ENCODE data around the gene OPTN.

The OPTN gene

DNA sequence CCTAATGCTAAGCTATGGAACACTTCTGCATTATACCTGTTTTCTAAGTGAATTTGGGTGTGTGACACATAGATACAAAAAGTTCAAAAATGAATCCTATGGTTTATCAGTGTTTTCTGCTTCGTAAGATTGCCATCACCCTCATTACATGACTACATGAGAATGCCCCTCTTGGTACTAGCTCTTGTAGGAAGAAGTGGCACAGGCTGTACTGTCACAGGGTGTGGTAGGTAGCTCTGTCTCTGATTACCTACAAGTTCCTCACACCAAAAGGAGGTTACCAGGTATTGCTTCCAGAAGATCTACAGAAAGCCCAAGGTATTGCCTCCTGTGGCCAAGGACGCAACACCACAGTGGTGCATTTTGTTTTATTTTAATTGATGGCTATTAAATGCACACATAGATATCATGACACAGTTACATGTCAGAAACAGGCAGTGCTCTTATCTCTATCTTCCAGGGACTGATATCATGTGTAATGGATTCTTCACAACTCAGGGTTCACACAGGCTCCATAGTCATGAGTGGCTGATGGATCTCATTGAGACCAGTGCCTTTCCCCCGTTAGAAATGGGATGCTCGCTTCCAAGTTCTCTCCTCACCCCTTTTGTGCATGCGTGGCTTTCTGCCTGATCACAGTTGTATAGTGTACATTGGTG, 6.6 kb downstream of the OPTN start:
- Histone ChIP-seq H3K9me3 (replicated peaks; ENCODE audit: low read length) (no peaks in the 10 kb centered on the region), H3K36me3 (ENCODE audit: insufficient read depth, low read length) (peaks cover 34% of the 10 kb centered on the region), H3K4me2 (ENCODE audit: low read length) (no peak overlapping the region), H3K9ac (ENCODE audit: low read depth, low read length) (no peak overlapping the region), H3K4me1 (ENCODE audit: control insufficient read depth, insufficient read depth, low read length) (peaks cover 24% of the 10 kb centered on the region), H3K4me3 (ENCODE audit: low read length) (no peak overlapping the region), H3K27me3 (ENCODE audit: control insufficient read depth, insufficient read depth, low read length) (no peaks in the 10 kb centered on the region)

DNA sequence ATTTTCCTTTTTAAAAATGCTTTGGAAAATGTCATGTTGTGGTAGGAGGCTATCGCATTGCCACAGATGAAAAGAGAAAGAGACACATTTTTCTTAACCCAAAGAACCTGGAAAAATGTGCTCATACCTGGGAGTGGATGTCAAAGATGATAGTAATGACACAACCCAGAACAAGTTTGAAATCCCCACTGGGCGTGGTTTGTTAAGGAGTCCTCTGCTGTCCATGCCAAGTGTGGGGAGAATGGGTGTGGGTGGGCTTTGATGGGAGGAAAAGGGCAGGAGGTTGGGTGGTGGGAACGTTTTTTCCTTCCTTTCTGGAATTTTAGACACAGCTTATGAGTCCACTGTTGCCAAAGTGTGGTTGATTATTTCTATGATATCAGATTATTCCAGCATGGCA, 10.9 kb downstream of the OPTN start:
- no peaks in the 10 kb centered on the region for H3K27me3 ChIP-seq (ENCODE audit: control insufficient read depth, insufficient read depth, low read length)
- no peaks in the 10 kb centered on the region for H3K9me3 ChIP-seq (replicated peaks; ENCODE audit: low read length)
- H3K4me3 ChIP-seq (ENCODE audit: low read length) = no peak overlapping the region
- peaks cover 8% of the 10 kb centered on the region for H3K4me1 ChIP-seq (ENCODE audit: control insufficient read depth, insufficient read depth, low read length)
- H3K36me3 ChIP-seq (ENCODE audit: insufficient read depth, low read length) = peaks cover 57% of the 10 kb centered on the region
- no peak overlapping the region for H3K4me2 ChIP-seq (ENCODE audit: low read length)
- H3K9ac ChIP-seq (ENCODE audit: low read depth, low read length) = no peak overlapping the region

DNA sequence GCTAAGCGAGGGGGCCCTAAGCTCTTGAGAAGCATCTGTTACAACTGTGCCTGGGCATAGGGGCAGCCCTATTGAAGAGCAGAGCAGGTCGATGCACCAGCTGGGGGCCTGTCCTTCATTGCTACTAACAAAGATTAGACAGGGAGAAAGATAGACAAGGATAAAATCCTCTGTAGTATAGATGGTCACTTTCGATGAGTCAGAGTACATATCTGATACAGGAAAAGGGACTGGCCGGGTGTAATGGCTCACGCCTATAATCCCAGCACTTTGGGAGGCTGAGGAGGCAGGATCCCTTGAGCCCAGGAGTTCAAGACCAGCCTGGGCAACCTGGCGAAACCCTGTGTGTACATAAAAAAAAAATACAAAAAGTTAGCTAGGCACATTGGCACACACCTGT, 13.6 kb downstream of the OPTN start:
- H3K4me3 ChIP-seq (ENCODE audit: low read length) = no peak overlapping the region
- H3K9ac ChIP-seq (ENCODE audit: low read depth, low read length) = no peak overlapping the region
- no peaks in the 10 kb centered on the region for H3K4me1 ChIP-seq (ENCODE audit: control insufficient read depth, insufficient read depth, low read length)
- no peak overlapping the region for H3K4me2 ChIP-seq (ENCODE audit: low read length)
- peaks cover 71% of the 10 kb centered on the region for H3K36me3 ChIP-seq (ENCODE audit: insufficient read depth, low read length)
- no peaks in the 10 kb centered on the region for H3K9me3 ChIP-seq (replicated peaks; ENCODE audit: low read length)
- no peaks in the 10 kb centered on the region for H3K27me3 ChIP-seq (ENCODE audit: control insufficient read depth, insufficient read depth, low read length)

DNA sequence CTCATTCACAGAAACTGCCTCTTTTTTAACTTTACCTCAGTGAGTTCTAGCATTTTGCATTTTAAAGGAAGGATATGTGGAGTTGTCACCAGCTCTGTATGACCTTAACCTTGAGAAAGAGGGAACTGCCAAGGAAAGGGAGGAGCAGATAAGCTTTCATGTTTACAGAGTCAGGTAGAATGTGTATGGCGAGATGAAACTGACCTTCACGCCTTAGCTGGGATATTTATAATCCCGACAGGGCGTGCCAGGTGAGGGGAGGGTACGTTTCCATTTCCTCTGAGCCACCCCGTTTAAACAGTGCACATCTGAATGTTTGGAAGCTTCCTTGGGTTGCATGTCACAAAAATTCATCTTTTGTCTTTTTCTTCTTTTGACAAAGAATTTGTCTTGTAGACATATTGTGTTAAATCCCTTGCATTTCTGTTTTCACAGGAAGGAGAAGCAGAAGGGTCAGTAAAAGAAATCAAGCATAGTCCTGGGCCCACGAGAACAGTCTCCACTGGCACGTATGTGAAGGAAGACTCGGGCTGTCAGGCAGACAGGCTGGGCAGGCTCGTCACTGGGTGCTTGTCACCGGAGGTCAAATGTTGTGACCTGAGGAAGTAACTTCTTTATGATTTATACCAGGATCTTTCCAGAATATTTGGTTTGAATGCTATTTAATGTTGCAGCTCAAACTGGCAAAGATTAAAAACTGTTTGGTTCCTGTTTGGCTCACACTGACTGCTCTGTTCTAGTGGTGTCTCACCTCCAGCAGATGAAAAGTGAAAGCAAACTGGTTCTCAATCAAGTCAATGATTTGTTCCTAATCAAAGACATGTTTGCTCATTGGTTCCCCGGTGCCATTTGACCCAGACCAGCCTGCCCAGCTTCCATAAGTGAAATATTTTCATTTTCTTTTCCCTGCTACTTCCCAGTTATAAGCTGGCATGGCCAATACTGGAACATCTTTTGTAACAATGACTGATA, 16.2 kb downstream of the OPTN start:
- Histone ChIP-seq H3K9me3 (replicated peaks; ENCODE audit: low read length) (no peaks in the 10 kb centered on the region), H3K36me3 (ENCODE audit: insufficient read depth, low read length) (peaks cover 69% of the 10 kb centered on the region), H3K9ac (ENCODE audit: low read depth, low read length) (no peak overlapping the region), H3K4me1 (ENCODE audit: control insufficient read depth, insufficient read depth, low read length) (no peaks in the 10 kb centered on the region), H3K27me3 (ENCODE audit: control insufficient read depth, insufficient read depth, low read length) (no peaks in the 10 kb centered on the region), H3K4me3 (ENCODE audit: low read length) (no peak overlapping the region), H3K4me2 (ENCODE audit: low read length) (no peak overlapping the region)

DNA sequence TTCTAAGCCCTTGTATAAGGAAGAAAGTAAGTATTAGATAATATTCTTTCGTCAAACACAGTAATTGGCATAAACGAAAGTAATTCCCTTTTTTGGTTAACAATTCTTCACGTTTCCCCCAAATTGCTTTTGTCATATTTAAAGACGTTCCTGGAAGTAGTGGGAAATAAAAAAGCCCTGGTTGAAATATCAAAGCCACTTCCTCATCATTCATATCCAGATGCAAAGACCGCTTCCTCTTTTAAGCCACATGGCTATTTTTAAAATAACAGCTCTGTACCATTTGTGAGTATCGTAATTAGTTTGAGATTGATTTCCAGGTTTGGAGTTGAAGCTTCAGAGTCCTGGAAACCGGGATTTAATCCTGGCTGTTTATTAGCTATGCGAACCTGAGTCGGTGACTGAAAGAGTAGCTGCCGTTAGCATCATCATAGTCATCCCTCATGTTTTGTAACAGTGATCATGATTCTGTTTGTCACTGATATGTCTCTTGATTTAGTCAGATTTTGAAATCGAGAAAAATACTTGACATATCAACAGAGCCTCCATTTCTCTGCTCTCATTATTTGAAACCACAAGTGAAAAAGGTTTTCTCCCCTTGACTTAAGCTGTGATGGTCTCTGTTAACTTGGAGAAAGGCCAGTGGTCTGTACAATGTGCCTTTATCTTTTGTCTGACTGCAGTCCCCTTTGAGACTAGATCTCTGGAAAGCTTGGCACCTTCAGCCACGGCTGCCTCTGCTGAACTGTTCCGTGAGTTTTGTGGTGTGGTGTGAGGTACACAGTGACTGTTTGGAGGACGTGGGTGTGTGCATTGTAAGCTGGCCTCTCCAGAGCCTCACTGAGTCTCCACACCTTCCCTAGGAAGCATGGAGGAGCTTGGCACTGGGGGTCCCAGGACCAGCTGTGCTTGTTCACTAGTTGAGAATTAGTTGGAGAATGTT, 18.1 kb downstream of the OPTN start:
- H3K36me3 ChIP-seq (ENCODE audit: insufficient read depth, low read length) = peaks cover 75% of the 10 kb centered on the region
- no peaks in the 10 kb centered on the region for H3K27me3 ChIP-seq (ENCODE audit: control insufficient read depth, insufficient read depth, low read length)
- no peak overlapping the region for H3K4me2 ChIP-seq (ENCODE audit: low read length)
- no peaks in the 10 kb centered on the region for H3K9me3 ChIP-seq (replicated peaks; ENCODE audit: low read length)
- H3K4me1 ChIP-seq (ENCODE audit: control insufficient read depth, insufficient read depth, low read length) = no peaks in the 10 kb centered on the region
- H3K4me3 ChIP-seq (ENCODE audit: low read length) = no peak overlapping the region
- no peak overlapping the region for H3K9ac ChIP-seq (ENCODE audit: low read depth, low read length)

DNA sequence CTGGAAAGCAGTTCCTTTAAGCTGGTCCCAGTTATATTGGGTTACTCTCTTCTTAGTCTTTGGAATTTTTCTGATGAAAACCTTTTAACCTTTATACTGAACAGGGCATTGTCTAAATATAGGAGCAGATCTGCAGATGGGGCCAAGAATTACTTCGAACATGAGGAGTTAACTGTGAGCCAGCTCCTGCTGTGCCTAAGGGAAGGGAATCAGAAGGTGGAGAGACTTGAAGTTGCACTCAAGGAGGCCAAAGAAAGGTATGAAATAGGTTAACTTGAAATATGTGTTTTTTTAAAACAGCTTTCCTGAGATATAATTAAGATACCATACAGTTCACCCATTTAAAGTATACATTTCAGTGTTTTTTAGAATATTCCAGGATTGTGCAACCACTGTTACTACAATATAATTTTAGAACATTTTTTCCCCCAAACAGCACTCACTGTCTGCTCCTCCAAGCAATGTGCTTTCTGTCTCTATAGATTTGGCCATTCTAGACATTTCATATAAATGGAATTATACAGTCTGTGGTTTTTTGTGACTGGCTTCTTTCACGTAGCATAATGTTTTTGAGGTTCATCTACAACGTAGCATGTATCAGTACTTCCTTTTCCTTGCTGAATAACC, 18.9 kb downstream of the OPTN start:
- no peaks in the 10 kb centered on the region for H3K9me3 ChIP-seq (replicated peaks; ENCODE audit: low read length)
- no peak overlapping the region for H3K9ac ChIP-seq (ENCODE audit: low read depth, low read length)
- H3K4me3 ChIP-seq (ENCODE audit: low read length) = no peak overlapping the region
- H3K4me2 ChIP-seq (ENCODE audit: low read length) = no peak overlapping the region
- peaks cover 75% of the 10 kb centered on the region for H3K36me3 ChIP-seq (ENCODE audit: insufficient read depth, low read length)
- no peaks in the 10 kb centered on the region for H3K4me1 ChIP-seq (ENCODE audit: control insufficient read depth, insufficient read depth, low read length)
- H3K27me3 ChIP-seq (ENCODE audit: control insufficient read depth, insufficient read depth, low read length) = no peaks in the 10 kb centered on the region

DNA sequence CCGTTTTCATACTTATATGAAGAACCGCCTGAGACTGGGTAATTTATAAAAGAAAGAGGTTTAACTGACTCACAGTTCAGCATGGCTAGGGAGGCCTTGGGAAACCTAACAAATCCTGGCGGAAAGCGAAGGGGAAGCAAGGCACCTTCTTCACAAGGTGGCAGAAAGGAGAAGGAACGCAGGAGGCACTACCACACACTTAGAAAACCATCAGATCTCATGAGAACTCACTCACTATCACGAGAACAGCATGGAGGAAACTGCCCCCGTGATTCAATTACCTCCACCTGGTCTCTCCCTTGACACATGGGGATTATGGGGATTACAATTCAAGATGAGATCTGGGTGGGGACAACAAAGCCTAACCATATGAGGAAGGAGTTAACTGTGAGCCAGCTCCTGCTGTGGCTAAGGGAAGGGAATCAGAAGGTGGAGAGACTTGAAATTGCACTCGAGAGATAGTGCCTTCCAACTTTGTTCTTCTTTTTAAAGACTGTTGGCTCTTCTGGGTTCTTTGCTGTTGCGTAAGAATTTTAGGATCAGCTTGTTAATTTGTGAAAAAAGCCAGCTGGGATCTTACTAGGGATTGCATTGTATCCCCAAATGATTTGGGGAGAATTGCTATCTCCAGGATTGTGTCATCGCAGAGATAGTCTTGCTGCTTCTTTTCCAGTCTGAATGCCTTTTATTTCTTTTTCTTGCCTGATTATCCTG, 21.0 kb downstream of the OPTN start:
- no peaks in the 10 kb centered on the region for H3K9me3 ChIP-seq (replicated peaks; ENCODE audit: low read length)
- no peaks in the 10 kb centered on the region for H3K4me1 ChIP-seq (ENCODE audit: control insufficient read depth, insufficient read depth, low read length)
- no peak overlapping the region for H3K4me3 ChIP-seq (ENCODE audit: low read length)
- no peaks in the 10 kb centered on the region for H3K27me3 ChIP-seq (ENCODE audit: control insufficient read depth, insufficient read depth, low read length)
- no peak overlapping the region for H3K4me2 ChIP-seq (ENCODE audit: low read length)
- no peak overlapping the region for H3K9ac ChIP-seq (ENCODE audit: low read depth, low read length)
- H3K36me3 ChIP-seq (ENCODE audit: insufficient read depth, low read length) = peaks cover 83% of the 10 kb centered on the region

DNA sequence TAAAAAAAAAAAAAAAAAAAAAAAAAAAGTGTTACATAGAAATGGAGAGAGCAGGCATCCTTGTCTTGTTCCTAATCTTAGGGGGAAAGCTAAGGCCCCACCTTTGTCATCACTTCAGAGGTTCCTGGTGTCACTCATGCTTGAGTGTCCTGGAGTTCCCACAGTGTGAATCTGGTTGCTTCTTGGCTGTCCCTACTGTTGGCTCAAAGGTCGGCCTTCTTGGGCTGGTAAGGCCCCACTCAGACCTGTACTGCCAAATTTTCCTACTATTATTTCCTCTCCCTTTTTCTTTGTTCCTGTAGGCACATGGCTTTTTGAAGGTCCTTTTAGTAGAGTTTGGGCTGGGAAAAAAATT, 21.5 kb downstream of the OPTN start:
- no peaks in the 10 kb centered on the region for H3K4me1 ChIP-seq (ENCODE audit: control insufficient read depth, insufficient read depth, low read length)
- H3K4me3 ChIP-seq (ENCODE audit: low read length) = no peak overlapping the region
- no peaks in the 10 kb centered on the region for H3K9me3 ChIP-seq (replicated peaks; ENCODE audit: low read length)
- H3K27me3 ChIP-seq (ENCODE audit: control insufficient read depth, insufficient read depth, low read length) = no peaks in the 10 kb centered on the region
- H3K36me3 ChIP-seq (ENCODE audit: insufficient read depth, low read length) = peaks cover 79% of the 10 kb centered on the region
- no peak overlapping the region for H3K9ac ChIP-seq (ENCODE audit: low read depth, low read length)
- no peak overlapping the region for H3K4me2 ChIP-seq (ENCODE audit: low read length)

DNA sequence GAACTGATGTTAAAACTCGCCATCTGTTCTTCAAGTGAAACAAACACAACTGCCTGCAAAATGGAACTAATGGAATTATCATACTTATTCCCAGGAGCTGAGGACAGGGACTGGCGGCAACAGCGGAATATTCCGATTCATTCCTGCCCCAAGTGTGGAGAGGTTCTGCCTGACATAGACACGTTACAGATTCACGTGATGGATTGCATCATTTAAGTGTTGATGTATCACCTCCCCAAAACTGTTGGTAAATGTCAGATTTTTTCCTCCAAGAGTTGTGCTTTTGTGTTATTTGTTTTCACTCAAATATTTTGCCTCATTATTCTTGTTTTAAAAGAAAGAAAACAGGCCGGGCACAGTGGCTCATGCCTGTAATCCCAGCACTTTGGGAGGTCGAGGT, 36.7 kb downstream of the OPTN start:
- H3K27me3 ChIP-seq (ENCODE audit: control insufficient read depth, insufficient read depth, low read length) = no peaks in the 10 kb centered on the region
- no peaks in the 10 kb centered on the region for H3K9me3 ChIP-seq (replicated peaks; ENCODE audit: low read length)
- H3K4me1 ChIP-seq (ENCODE audit: control insufficient read depth, insufficient read depth, low read length) = no peaks in the 10 kb centered on the region
- no peak overlapping the region for H3K9ac ChIP-seq (ENCODE audit: low read depth, low read length)
- no peak overlapping the region for H3K4me2 ChIP-seq (ENCODE audit: low read length)
- no peak overlapping the region for H3K4me3 ChIP-seq (ENCODE audit: low read length)
- H3K36me3 ChIP-seq (ENCODE audit: insufficient read depth, low read length) = peaks cover 70% of the 10 kb centered on the region

DNA sequence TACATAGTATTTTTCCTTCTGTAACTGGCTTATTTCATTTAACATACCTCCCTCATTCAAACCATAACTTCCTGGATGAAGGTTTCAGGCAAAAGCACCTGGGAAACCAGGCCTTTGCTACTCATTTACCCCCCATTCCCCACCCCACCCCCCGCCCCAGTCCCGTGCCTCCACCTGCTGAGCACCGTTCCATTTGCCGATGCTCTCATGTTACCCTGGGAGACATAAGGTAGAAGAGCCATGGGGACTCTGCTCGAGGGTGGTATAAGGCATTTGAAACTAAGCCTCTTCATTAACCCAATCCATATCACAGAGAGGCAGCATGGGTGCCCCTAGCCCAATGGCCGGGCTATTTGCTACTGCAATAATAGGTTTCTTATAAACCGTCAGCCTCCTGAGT, 39.2 kb downstream of the OPTN start:
- Histone ChIP-seq H3K9me3 (replicated peaks; ENCODE audit: low read length) (no peaks in the 10 kb centered on the region), H3K27me3 (ENCODE audit: control insufficient read depth, insufficient read depth, low read length) (no peaks in the 10 kb centered on the region), H3K4me1 (ENCODE audit: control insufficient read depth, insufficient read depth, low read length) (no peaks in the 10 kb centered on the region), H3K4me2 (ENCODE audit: low read length) (no peak overlapping the region), H3K9ac (ENCODE audit: low read depth, low read length) (no peak overlapping the region), H3K36me3 (ENCODE audit: insufficient read depth, low read length) (peaks cover 60% of the 10 kb centered on the region), H3K4me3 (ENCODE audit: low read length) (no peak overlapping the region)
